Prostate gland (tissue), 2 donors: ENCODE measurements around the gene ROBO1. TPM values are rescaled to one million over a fixed set of nuclear protein-coding genes. Genes with fewer than 3 reads are reported as not detected.

ENCODE experiments used
- DNase-seq: peaks from one replicate; pipeline ENCODE4 v3.0.0-alpha.2; 2019; ENCODE audit warnings: low spot score
- H3K27ac ChIP-seq, 2 donors: fragments of 200-600 bp; sonication (generic); 2 replicates each; pipeline ENCODE4 v1.5.1; 2017 to 2019
- H3K27me3 ChIP-seq: fragments of 200-600 bp; sonication (generic); replicated peaks from 2 replicates; pipeline ENCODE4 v1.5.1; 2019; ENCODE audit not compliant: insufficient read depth
- H3K36me3 ChIP-seq, 2 donors: fragments of 200-600 bp; sonication (generic); 1 replicate in 1 of 2; 2 replicates in 1 of 2; pipeline versions ENCODE4 v1.5.1 to v1.8.1; 2017 to 2019
- H3K4me1 ChIP-seq: fragments of 200-600 bp; sonication (generic); replicated peaks from 2 replicates; pipeline ENCODE4 v1.5.1; 2019
- H3K4me3 ChIP-seq, 2 donors: fragments of 200-600 bp; sonication (generic); 2 replicates each; pipeline ENCODE4 v1.5.1; 2017 to 2019
- H3K9me3 ChIP-seq: fragments of 200-600 bp; sonication (generic); 2 replicates; pipeline ENCODE4 v1.5.1; 2017
- CTCF ChIP-seq, 4 experiments: fragments of 200-600 bp in 2 of 4; fragments of 450-650 bp in 2 of 4; sonication (generic) in 2 of 4; IDR thresholded peaks; 1 replicate in 3 of 4; 2 replicates in 1 of 4; pipeline ENCODE4 v1.5.1; 2016 to 2019; ENCODE audit warnings: antibody characterized with exemption in 4 of 4, mild to moderate bottlenecking in 2 of 4, moderate library complexity in 2 of 4
- POLR2A ChIP-seq: fragments of 450-650 bp; IDR thresholded peaks from one replicate; pipeline ENCODE4 v1.6.1; 2016; ENCODE audit warnings: antibody characterized with exemption, mild to moderate bottlenecking
- POLR2AphosphoS5 ChIP-seq: sonication (generic); formaldehyde crosslinking; IDR thresholded peaks from one replicate; pipeline ENCODE4 v1.6.1; 2017; ENCODE audit warnings: antibody characterized with exemption
- WGBS: methylation state at CpG from one replicate; pipeline ENCODE4 v1.1.5; 2018; 5-methylcytosine and 5-hydroxymethylcytosine counted together
- intact Hi-C: fragments of 100-400 bp; cut with DNase I; formaldehyde crosslinking; loops from one replicate; pipeline ENCODE4 v1.14.2; 2022
- total RNA-seq, 2 donors: library from RNA; depleted of rRNA; stranded (reverse); fragments of >200 nt; gene quantifications; one replicate each; pipeline ENCODE4 v1.1.0, GENCODE V29; 2016

Gene ROBO1
- total RNA-seq, 2 donors from 2014 or later, result 37.6 to 50.8 TPM

DNA sequence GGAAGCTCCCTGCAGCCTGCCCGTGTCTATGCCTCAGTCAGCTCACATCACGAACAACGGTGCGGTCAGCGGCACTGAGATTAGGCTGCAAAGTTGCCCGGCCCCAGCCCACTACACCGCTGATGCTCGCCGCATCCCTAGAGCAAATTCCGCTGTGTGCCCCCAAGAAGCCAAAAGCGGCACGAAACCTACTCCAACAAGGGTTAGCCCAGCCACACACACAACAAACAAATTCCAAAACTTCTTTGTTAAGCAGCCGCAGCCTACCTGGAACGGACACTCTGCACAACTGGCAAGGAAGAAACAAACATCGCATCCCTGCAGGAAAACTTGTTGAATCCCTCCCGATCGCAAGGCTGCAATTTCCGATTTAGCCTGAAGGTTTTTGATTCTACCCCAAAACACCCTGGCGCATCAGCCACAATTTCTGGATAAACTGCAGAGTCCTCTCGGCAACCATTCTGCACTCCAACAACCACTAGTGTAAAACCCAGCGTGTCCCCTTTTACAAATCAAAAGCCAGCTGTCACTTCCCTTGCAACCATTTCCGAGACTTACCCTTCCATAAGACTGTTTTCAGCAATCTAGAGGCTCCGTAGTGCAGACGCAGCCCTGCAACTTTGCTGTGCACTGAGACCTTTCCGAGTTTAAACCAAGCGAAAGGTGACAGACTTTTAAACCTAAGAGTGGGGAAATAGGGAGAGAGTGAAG is 449 bp downstream of the ROBO1 start:
- intact Hi-C loops, result no loop called here
- DNase-seq, result no peak
- no peaks in the 10 kb centered on the region for H3K36me3 ChIP-seq
- peak overlapping the region in 1 of 2 donors; percentile 12 for H3K4me3 ChIP-seq
- H3K4me1 ChIP-seq, result no peaks in the 10 kb centered on the region
- H3K27me3 ChIP-seq, result no peaks in the 10 kb centered on the region
- WGBS, result 3% methylated on average over 26 of the region's 26 CpGs
- TF ChIP-seq POLR2AphosphoS5 (no peak), CTCF (IDR thresholded peaks at IDR 0.05) (no peak), POLR2A (no peak)
- no peak overlapping the region for H3K27ac ChIP-seq
- no peaks in the 10 kb centered on the region for H3K9me3 ChIP-seq

DNA sequence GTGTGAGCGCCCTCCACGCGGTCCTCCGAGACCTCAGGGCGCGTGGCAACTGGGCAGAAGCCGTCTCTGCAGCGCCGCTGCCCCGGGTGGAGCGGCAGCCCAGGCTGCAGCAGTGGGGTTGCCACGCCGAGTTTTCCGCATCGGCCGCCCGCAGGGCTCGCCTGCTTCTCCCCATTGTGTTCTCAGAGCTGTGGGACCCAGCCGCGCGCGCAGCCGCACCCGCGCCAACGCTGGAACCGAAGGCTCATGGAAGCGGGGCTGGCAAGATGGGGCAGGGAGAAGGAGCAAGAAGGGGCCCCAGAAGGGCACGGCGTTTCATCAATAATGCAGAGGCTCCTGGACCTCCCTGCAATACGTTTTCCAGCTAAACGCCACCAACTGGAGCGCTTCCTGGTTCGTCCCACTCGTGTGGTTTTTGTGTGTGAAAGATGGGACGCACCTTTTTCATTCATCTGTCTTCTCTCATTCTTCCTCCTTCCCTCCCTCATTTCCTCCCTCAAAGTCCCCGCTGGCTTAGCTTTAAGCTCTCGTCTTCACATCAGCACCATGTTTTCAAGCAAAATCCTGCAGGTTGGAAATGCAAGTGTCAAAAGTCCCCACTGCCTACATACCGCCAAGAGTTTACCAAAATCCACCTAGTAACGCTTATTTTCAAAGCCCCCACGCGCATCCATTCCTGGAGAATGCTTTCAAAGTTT is 1.2 kb downstream of the ROBO1 start:
- no peaks in the 10 kb centered on the region for H3K4me1 ChIP-seq
- no peaks in the 10 kb centered on the region for H3K9me3 ChIP-seq
- 2% methylated on average over 42 of the region's 42 CpGs for WGBS
- DNase-seq, result no peak
- H3K27ac ChIP-seq, result no peak overlapping the region
- H3K4me3 ChIP-seq, result peak overlapping the region; percentile 12 to 17
- H3K36me3 ChIP-seq, result no peaks in the 10 kb centered on the region
- H3K27me3 ChIP-seq, result no peaks in the 10 kb centered on the region
- TF ChIP-seq CTCF (IDR thresholded peaks at IDR 0.05) (no peak), POLR2A (no peak), POLR2AphosphoS5 (no peak)
- intact Hi-C loops, result no loop called here

DNA sequence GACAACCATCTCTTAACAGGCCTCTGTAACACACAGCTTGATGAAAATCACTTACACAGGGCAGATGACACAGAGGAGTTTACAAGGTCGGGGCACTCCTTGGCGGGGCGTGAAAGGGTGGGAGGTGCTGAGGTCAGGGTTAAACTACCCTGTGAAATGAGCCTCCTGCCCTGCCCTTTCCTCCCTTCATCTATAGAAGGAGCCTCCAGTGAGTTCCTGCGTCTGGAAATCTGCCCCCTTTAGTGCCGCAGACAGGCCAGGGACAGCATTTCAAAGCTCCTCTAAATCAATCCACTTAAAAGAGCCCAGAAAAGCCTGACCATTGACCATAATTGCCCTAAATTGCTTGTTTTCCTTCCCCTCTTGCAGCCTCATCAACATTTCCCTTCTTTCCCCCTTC is 1.9 kb downstream of the ROBO1 start:
- H3K27me3 ChIP-seq, result no peaks in the 10 kb centered on the region

DNA sequence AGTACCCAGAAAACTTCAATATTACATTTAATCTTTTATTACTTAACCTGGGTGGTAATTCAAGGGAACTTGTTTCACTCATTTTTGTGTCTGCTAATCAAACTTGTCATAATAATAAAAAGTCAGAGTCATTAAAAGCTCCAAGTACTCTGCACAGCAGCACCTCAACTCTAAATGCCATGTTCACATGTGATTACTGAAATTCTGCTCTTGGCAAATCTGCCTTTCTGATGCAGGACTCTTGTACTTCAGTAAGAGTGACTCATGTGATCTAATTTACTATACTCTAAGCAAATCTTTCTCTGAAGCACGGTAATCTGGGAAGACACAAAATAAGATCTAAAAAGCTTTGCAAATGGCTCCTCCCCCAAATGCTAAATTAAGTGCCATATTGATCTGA is 6.4 kb downstream of the ROBO1 start:
- 61% methylated on average over 1 of the region's 1 CpG for WGBS
- DNase-seq, result no peak
- Histone ChIP-seq H3K27me3 (no peaks in the 10 kb centered on the region), H3K36me3 (no peaks in the 10 kb centered on the region), H3K4me1 (no peaks in the 10 kb centered on the region), H3K27ac (no peak overlapping the region), H3K4me3 (no peak overlapping the region), H3K9me3 (no peaks in the 10 kb centered on the region)
- TF ChIP-seq POLR2AphosphoS5, result no peak
- no peak for TF ChIP-seq CTCF (IDR thresholded peaks at IDR 0.05)
- TF ChIP-seq POLR2A, result no peak
- intact Hi-C loops, result no loop called here

More for the DNA sequence above, 1.9 kb downstream of the ROBO1 start:
- no peaks in the 10 kb centered on the region for H3K4me1 ChIP-seq
- TF ChIP-seq POLR2AphosphoS5 (no peak), CTCF (IDR thresholded peaks at IDR 0.05) (no peak), POLR2A (no peak)
- DNase-seq, result no peak
- no peaks in the 10 kb centered on the region for H3K9me3 ChIP-seq
- H3K27ac ChIP-seq, result no peak overlapping the region
- H3K4me3 ChIP-seq, result peak overlapping the region in 1 of 2 donors; percentile 12
- intact Hi-C loops, result no loop called here
- no peaks in the 10 kb centered on the region for H3K36me3 ChIP-seq
- 38% methylated on average over 5 of the region's 5 CpGs for WGBS

- no peak for DNase-seq
- no peaks in the 10 kb centered on the region for H3K9me3 ChIP-seq
- no peak for TF ChIP-seq CTCF (IDR thresholded peaks at IDR 0.05)
- TF ChIP-seq POLR2A, result no peak
- TF ChIP-seq POLR2AphosphoS5, result no peak
- 42% methylated on average over 1 of the region's 1 CpG for whole genome bisulfite sequencing
- H3K4me1 ChIP-seq, result no peaks in the 10 kb centered on the region
- H3K27ac ChIP-seq, result no peak overlapping the region
- no peaks in the 10 kb centered on the region for H3K27me3 ChIP-seq
- intact Hi-C loops, result no loop called here
- H3K36me3 ChIP-seq, result no peaks in the 10 kb centered on the region
- no peak overlapping the region for H3K4me3 ChIP-seq
These were observed 16.1 kb downstream of the ROBO1 start for GRCh38 chr3:79751703-79752102.
